Activated CD8-positive, alpha-beta memory T cell treated with anti-CD3 and anti-CD28 coated beads for 48 hours (primary cell): ENCODE measurements around the gene LRRN1.

Experiments
- DNase-seq, 3 experiments: peaks; one replicate each; pipeline ENCODE4 v3.0.0-alpha.2; 2020; ENCODE audit warnings: low read depth in 2 of 3, low spot score in 2 of 3

Gene LRRN1

DNA sequence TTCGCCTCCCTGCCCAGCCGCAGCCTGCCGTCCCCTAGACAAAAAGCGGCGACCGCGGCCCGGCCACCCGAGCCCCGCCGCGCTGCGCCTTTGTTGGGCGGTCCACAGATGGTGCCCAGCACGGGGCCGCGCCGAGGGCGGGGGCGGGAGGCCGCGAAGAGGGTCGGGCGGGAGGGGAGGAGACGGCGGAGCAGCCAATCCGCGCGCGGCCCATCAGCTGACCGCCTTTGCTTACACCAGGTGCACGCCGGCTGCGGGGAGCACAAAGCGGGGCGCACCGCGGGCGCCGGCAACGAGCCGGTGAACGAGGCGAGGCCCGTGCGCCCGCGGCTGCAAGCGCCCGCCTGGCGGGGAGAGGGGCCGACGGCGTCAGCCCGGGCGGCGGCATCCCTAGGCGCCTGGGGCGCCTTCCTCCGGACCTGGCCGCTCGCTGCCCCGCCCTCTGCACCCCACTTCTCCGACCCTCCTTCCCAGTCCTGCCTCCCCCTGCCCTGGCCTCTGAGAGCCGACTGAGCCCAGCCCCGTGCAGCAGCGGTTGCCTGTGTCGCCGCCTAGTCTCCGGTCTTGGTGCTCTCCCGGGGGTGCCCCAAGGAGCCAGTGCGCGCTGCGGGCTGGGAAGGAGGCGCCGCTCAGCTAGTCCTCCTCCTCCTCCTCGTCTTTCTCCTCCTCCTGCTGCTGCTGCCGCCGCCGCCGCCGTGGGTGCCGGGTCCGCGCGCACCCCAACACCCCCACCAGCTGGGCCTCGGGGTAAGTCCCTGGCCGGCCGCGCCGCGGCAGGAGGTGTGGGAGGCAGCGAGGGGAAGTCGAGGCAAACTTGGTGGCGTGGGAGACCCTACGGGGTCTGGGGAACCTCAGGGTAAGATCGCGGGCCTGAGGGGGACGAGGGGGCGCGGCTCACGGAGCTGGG, at the start of gene LRRN1:
TSS of gene LRRN1 (plus strand) at position 259 of the 907 bp plus-strand sequence. CDS start 45,211 bp downstream, outside the sequence.
- DNase-seq: peak; percentile 19 to 40 (median 40)

DNA sequence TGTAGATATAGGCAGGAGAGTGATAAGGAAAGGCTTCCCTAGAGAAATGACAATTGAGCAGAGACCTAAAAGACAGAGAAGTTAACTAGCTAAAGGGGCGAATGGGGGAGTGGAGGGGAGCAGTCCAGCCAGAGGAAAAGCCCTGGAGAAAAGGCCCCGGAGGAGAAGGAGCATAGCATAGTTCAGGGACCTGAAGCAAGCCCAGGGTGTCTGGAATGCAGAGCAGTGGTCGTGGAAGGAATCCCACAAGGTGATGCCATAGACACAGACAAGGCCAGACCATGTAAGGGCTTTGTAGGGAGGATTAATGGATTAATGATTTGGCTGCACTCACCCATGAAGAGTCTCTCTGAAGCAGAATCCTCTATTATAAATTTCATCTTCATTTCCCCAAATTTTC, 45.8 kb upstream of the LRRN1 start:
- DNase-seq: no peak

DNA sequence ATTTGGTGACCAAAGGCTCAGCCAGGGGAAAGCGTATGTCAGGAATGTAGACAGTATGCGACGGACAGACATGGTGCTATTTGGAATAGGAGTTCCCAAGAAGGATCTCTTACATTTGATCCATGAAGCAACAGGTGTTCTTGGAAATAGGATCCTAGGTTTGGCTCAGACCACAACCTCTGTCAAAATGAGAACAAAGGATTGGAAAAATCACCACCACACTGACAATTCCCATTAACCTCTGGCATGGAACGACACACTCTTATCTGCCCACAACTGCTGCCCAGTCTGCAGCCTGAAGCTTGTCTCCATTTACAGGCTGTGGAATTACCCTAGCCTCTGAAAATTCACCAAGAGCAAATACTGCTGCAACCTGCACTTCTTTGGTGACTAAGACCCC, 33.6 kb upstream of the LRRN1 start:
- DNase-seq: no peak

DNA sequence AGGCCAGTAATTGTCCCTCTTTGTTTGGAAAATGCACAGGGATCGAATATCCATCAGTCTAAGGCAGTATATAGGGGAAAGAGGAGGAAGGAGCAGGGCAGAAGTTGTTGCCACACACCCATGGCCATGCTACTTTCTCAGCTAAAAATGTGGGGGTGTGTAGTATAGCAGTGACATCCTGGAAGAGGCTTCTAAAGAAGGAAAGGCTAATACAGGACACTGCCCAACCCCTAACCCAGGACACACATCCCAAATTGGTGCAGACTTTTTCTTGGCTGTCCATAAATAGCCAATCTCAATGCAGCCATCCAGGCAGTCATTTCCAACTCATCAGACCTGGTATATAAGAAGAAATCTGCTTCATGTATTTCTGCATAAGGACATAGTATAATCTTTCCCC, 33.1 kb upstream of the LRRN1 start:
- no peak for DNase-seq

DNA sequence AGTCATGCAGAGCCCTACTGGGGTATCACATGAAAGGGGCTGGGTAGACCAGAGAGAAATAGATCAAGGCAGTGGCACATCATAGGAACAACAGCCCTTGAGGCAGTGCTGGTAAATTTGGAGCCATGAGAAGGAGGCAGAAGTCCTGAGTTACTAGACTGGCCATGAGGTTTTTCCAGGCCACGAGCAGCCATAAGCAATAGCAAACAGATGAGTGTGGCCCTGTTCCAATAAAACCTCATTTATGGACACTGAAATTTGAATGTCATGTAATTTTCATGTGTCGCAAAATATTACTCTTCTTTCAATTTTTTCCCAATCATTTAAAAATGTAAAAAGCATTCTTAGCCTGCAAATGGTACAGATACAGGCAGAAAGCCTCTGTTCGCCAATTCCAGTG, 28.1 kb upstream of the LRRN1 start:
- DNase-seq: no peak

DNA sequence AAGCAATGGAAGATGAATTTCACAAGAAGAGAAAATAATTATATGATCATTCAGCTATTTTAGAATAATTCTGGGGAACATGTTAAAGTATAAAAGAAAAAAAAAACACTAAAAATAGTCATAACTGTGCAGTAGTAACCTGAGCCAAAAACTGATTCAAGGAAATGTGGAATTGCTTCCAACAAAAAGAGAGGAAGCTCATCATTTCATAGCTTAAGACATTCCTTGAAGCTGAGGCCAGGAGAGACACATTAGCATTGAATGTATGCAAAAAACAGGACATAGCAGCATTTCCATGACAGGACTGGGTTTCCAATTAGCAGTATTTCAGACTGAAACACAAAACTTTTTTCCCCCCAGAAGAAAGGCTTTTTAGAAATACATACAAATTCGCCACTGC, 27.7 kb upstream of the LRRN1 start:
- DNase-seq: no peak

DNA sequence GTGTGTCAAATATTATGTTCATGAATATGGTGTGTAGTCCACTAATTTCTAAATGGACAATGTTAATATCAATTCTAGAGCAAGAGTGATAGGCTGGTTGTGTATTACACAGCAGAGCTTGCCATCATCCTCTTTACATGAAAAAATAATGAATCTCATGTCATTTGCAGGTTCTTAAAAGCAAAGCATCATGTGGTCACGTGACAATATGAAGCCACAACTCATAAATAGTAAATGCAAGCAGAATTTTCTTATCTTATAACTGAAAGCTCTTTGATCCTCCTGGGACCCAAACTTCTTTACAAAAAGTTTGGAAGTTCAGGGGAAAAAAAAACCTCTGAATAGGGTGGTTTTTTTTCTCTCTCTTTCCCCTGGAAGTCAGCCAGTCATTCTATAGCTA, 26.9 kb upstream of the LRRN1 start:
- DNase-seq: no peak

DNA sequence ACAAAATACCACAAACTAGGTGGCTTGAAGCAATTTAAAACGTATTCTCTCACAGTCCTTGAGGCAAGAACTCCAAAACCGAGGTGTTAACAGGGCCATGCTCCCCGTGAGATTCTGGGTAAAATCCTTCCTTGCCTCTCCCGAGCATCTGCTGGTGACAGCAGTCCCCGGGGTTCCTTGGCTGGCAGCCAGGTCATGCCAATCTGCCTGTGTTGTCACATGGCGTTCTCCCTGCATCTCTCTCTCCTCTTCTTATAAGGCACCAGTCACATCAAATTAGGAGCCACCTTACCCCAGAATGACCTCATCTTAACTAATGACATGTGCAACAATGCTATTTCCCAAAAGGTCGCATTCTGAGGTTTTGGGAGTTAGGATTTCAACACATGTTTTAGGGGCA, 26.3 kb upstream of the LRRN1 start:
- no peak for DNase-seq

DNA sequence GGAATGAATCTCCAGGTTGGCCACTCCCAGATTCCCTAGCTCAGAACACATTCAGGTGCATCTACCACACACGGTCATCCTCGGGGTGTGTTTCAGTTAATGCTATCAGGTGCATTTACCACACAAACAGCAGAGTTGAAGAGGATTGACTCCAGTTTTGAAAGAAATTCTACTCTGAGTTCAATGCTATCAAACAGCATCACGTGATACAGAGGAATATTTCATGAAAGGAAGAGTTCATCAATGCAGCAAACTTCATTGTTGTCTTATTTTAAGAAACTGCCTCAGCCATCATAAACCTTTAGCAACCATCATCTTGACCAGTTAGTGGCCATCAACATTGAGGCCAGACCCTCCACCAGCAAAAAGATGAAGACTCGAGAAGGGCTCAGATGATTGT, 22.6 kb upstream of the LRRN1 start:
- no peak for DNase-seq

DNA sequence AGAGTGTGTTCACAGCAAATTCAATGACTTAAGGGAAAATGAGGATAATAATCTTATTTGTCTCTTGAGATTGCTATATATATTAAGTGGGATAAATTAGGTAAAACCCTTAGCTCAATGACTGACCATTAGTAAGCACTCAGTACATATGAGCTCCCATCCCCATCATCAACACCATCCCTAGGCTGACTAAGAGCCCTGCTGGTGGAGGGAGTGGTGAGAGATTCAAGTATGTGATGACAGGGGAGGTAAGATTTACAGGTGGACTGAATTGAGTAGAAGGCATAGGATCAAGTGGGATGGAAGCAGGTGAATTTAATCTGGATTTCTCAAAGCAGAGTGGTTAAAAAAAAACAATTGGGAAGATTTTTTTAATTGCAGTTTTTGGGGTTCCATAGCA, 21.0 kb upstream of the LRRN1 start:
- no peak for DNase-seq

DNA sequence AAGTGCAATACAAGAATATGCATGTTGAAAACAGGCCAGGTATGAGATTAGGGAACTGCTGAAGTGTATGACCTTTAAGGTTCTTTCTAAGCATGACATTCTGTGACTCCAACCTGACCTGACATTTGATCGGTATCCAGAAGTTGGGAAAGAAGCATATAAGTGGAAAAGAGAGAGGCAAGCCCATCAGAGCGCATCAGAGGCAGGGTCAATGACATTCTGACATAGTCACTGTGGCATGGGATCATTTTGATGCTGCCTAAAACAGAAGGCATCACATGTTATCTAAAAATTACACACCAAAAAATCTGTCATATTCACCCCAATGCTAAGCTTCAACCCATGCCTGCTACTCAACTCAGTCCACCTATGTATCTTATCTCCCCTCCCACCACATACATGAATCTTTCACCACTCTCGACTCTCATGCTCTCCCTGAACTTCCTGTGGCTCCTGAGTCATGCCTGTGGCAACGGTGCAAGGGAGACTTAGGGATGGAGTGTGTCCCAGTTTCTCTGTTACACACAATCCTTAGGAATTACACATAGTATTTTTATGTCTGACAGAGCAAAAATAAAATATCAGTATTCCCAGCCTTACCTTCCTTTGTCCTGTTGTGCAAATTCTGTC, 20.5 kb upstream of the LRRN1 start:
- DNase-seq: no peak

DNA sequence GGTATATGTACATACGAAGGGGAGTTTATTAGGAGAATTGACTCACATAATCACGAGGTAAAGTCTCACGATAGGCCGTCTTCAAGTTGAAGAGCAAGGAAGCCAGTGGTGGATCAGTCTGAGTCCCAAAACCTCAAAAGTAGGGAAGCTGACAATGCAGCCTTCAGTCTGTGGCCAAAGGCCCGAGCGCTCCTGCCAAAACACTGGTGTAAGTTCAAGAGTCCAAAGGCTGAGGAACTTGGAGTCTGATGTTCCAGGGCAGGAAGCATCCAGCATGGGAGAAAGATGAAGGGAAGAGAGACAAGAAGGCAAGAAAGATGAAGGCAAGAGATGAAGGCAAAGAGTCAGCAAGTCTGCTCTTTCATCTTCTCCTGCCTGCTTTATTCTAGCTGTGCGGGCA, 16.8 kb upstream of the LRRN1 start:
- no peak for DNase-seq

DNA sequence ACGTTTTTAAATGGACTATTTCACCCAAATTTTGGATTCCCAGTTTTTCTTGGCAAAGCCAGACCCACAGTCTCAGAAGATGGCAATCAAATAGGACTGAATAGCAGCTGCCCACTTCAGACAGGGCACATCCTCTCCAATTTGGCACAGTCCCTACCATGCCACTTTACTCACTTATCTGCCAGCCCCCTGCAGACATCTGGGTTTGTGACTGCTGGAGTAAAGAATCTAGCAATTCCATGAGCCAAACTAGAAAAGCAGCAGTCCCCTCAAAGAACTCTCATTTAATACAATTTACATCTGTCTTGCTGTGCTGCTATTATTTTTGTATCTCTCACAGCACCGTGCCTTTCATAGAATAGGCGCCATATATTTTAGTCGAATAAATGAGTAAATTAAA, 16.0 kb upstream of the LRRN1 start:
- no peak for DNase-seq

DNA sequence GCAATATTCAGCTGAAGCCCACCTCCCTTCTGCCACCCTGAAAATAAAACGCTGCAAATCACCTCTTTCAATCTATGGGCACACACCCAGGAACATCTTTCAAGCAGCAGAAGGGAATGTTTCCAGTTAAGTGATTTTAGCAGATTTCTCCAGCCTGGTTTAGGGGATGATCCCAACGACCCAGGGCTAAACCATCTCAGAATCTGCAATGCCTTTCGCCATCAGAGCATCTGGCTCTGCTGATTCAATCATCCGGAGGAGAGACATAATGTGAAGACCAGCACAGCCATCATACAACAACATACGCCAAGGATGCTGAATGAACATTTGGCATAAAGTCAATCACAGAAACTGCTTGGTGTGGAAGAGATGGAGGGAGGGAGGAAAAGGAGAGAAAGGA, 15.5 kb upstream of the LRRN1 start:
- no peak for DNase-seq

DNA sequence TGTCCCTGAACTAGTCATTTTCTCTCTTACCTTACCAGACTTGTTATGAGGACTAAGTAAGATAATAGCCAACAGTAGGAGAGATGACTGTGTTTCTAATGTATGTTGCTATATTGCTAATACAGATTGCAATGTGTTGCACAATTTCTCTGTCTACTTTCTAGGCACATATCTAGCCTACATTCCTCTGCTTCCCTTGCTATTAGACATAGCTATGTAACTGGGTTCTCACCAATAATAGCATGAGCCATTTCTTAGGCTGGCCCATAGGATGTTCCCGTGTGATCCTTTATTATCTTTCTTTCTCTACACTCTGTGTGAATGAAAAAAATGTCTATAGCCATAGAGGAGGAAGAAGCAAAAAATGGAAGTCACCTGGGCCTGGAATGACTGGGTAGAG, 6.8 kb upstream of the LRRN1 start:
- DNase-seq: no peak

DNA sequence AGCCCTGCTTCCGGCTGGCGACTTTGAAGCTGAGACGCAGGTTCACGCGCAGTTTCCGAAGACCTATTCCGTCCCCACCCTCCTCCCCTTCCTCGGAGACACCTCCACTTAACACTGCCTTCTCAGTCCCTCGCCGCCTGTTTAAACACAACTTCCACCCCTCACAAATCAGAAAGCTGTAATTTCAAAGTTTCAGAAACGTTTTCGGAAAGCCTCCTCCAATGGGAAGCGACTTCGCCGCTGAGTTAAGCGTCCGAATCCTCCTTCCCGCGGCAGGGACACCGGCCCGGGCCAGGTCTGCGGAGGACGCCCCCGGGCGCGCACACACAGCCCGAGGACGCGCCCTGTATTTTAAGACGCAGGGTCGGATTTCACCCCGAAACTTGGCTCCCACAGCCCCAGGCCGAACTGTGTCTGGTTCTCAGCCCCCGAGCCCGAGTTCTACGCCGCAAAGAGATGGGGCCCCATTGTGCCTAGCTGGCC, 559 bp upstream of the LRRN1 start:
- peak in 1 of 3 experiments; percentile 19 for DNase-seq

DNA sequence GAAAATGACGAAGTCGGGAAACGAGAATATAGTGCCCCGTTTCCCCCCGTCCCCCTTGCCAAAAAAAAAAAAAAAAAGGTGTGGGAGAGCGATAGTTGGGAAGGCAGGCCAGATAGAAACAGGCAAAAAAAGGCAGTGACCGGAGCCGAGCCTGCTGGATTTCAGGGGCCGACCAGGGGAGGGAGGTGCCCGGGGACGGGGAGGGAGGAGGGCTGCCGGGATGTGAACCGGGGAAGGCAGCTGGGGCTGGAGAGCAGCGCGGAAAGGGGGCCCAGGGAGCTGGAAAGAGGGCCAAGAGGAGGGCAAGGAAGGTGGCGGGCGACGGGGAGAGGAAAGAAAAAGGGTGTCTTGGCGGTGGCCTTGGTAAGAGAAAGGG, 837 bp downstream of the LRRN1 start:
- DNase-seq: peak in 1 of 3 experiments; percentile 2

DNA sequence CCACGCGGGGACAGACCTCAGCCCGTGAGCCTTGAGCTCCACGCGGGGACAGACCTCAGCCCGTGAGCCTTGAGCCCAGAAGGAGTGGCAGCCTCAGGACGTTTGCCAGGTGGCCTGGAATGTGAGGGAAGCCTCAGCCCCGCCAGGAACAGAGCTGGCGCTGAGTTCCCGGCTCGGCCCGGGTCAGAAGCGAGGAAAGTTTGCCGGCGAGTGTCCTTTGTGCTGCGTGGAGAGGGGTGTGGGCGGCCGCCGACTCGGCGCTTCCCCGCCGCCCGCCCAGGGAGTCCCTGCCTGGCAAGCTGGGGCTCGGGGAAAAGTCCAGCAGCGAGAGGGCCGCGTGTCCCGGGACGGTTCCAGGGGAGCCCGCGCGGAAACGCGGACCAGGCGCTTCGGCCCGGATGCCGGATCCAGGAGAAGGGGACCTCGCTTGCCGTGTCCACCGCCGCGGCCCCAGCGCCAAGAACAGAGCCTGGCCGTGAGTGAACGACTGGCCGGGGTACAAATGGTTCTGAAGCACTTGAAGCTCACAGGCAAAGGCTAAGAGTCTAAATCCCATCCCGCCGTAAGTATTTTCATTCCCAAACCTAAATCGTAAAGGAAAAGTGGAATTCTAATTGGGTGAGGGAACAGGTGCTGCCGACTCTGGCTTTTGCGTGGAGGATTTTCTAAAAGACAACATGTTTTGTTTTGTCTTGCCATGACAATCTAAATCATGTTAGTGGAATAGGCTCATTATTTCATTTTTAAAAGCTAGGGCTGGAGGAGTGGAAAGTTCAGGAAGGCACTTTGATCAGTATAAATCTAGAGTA, 1.7 kb downstream of the LRRN1 start:
- DNase-seq: peak in 1 of 3 experiments; percentile 3

DNA sequence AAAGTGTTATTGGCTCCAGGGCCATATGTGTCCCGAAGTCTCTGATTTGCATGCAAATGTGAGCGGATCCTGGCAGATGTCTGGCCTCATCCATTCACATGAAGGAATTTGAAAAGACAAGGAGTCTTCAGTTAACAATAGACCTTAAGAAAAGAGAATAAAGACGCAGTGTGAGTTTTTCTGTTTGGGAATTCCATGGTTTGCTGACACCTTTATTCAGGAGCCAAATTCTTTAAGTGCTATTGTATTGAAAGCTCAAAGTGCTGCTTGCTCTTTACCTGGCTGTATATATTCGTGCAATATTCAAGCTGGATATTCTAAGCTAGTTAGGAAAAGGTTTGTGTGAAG, 2.2 kb downstream of the LRRN1 start:
- no peak for DNase-seq

DNA sequence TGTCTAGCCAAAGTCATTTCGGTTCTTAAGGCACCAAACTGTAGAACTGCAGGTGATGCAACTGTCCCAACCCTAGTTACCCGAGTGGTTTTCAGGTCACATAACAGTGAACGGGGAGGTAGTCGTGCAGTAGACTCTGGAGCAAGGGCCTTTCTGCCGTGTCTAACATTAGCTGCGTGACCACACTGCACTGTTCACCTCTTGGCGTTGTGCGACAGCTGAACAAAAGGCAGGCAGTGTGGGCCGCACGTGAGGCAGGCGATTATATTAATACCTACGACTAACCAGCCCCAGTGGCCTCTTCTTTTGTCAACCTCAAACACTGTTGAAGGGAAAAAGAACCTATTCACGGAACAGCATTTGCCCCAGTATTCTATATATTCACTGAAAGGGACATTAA, 2.8 kb downstream of the LRRN1 start:
- DNase-seq: no peak

DNA sequence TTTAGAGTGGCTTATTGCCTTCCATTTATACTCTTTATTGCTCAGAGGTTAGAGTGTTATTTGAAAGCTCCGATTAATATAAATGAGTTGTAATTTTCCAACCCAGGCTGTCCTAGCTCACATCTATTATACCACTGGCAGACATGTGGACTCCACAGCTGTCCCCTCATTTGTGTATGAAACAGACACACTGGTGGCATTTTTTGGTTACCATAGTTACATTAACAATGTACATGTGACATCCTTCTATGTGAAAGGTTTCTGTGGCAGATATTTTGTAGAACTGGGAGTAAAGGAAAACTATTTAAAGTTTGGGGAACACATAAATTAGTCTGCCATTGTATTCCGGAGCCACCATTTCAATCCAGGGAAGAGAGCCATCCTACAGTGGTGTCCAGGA, 5.3 kb downstream of the LRRN1 start:
- DNase-seq: no peak

DNA sequence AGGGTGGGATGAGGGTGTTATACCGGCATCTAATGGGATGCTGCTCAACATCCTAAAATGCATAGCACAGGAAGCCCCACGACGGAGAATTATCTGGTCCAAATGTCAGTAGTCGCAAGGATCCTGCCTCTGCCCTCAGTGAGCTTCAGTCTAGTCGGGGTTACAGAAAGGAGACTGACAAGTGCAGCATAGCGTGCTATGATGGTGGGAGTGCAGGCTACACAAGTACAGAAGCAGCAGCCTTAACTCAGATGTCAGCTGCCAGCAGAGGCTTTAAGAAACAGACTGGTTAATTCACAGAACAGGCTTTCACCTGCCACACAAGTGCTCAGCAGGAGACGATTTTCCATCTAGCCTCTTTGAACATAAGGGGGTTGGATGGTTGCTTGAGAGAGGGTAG, 6.9 kb downstream of the LRRN1 start:
- DNase-seq: no peak
